Measurements from ENCODE around the gene FOXP4.

FOXP4 gene

GRCh38 chr6:41566961-41567360 is 20.8 kb downstream of the FOXP4 start:
- Mint-ChIP-seq H3K27me3 (no peaks in the 10 kb centered on the region), H3K4me3 (no peak overlapping the region), H3K27ac (ENCODE audit: low read depth) (no peak overlapping the region), H3K4me1 (peaks cover 12% of the 10 kb centered on the region), H3K9me3 (no peaks in the 10 kb centered on the region), H3K36me3 (ENCODE audit: insufficient read depth) (peaks cover 13% of the 10 kb centered on the region)
- no peak for ATAC-seq (replicated peaks; ENCODE audit: extremely low read depth, poor library complexity, severe bottlenecking)
- no peak for DNase-seq (ENCODE audit: low spot score in 2 of 2)

- Mint-ChIP-seq H3K27me3 (no peaks in the 10 kb centered on the region), H3K4me3 (no peak overlapping the region), H3K27ac (ENCODE audit: low read depth) (no peak overlapping the region), H3K4me1 (peaks cover 12% of the 10 kb centered on the region), H3K36me3 (ENCODE audit: insufficient read depth) (peaks cover 12% of the 10 kb centered on the region), H3K9me3 (no peaks in the 10 kb centered on the region)
- DNase-seq (ENCODE audit: low spot score in 2 of 2) (no peak), ATAC-seq (replicated peaks; ENCODE audit: extremely low read depth, poor library complexity, severe bottlenecking) (no peak)
Measured at GRCh38 chr6:41567684-41568083, 21.5 kb downstream of the FOXP4 start.

- no peak overlapping the region for H3K27ac Mint-ChIP-seq (ENCODE audit: low read depth)
- no peak for DNase-seq (ENCODE audit: low spot score in 2 of 2)
- no peaks in the 10 kb centered on the region for H3K27me3 Mint-ChIP-seq
- no peak overlapping the region for H3K4me3 Mint-ChIP-seq
- peaks cover 12% of the 10 kb centered on the region for H3K36me3 Mint-ChIP-seq (ENCODE audit: insufficient read depth)
- H3K4me1 Mint-ChIP-seq = peaks cover 17% of the 10 kb centered on the region
- ATAC-seq (replicated peaks; ENCODE audit: extremely low read depth, poor library complexity, severe bottlenecking) = no peak
- H3K9me3 Mint-ChIP-seq = no peaks in the 10 kb centered on the region
Measured at GRCh38 chr6:41568202-41568584, 22.0 kb downstream of the FOXP4 start.

- H3K4me3 Mint-ChIP-seq = no peak overlapping the region
- H3K36me3 Mint-ChIP-seq (ENCODE audit: insufficient read depth) = peaks cover 12% of the 10 kb centered on the region
- DNase-seq (ENCODE audit: low spot score in 2 of 2) (no peak), ATAC-seq (replicated peaks; ENCODE audit: extremely low read depth, poor library complexity, severe bottlenecking) (no peak)
- no peak overlapping the region for H3K27ac Mint-ChIP-seq (ENCODE audit: low read depth)
- no peaks in the 10 kb centered on the region for H3K9me3 Mint-ChIP-seq
- no peaks in the 10 kb centered on the region for H3K27me3 Mint-ChIP-seq
- H3K4me1 Mint-ChIP-seq = peaks cover 21% of the 10 kb centered on the region
Measured at GRCh38 chr6:41568585-41569384, 22.6 kb downstream of the FOXP4 start.

GRCh38 chr6:41570259-41570615 is 24.1 kb downstream of the FOXP4 start:
- DNase-seq (ENCODE audit: low spot score in 2 of 2) = no peak
- Mint-ChIP-seq H3K27ac (ENCODE audit: low read depth) (no peak overlapping the region), H3K9me3 (no peaks in the 10 kb centered on the region), H3K4me1 (peaks cover 21% of the 10 kb centered on the region), H3K36me3 (ENCODE audit: insufficient read depth) (peaks cover 12% of the 10 kb centered on the region), H3K4me3 (no peak overlapping the region), H3K27me3 (no peaks in the 10 kb centered on the region)
- no peak for ATAC-seq (replicated peaks; ENCODE audit: extremely low read depth, poor library complexity, severe bottlenecking)

DNA sequence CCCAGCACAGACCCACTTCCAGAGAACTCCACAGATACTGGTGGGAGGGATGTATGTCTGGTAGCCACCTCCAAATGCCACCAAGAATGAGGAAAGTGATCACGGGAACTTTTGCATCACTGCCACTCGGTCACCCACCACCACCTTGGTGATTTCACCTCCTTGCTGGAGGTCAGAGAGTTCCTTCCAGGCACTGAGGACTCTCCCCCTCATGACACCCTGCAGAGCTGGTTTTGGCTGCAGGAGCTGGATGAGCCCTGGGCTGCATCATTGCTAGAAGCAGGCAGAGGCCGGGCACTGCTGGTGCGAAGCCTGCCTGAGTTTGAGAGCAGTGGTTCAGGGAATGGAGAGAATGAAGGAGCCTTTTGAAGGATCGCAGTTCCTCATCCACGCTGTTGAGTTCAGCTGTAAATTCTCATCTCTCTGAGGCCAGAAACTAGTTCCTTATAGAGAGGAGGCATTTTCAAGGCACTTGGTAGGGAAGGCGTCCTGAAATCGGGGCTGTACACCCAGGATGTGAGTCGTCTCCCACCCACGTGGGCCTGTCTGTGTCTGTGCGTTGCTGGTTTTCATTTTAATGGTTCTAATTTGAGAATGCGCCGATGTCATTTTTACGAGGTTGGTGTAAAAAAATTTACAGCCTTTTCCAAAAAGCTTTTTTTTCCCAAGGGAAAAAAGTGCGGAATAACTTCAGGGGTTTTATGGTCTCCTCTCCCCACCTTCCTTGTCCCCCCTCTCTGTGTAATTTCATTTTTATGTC is 25.0 kb downstream of the FOXP4 start:
- no peaks in the 10 kb centered on the region for H3K27me3 Mint-ChIP-seq
- H3K4me1 Mint-ChIP-seq = peaks cover 18% of the 10 kb centered on the region
- H3K27ac Mint-ChIP-seq (ENCODE audit: low read depth) = peak overlapping the region; percentile 10
- no peak overlapping the region for H3K4me3 Mint-ChIP-seq
- ATAC-seq (replicated peaks; ENCODE audit: extremely low read depth, poor library complexity, severe bottlenecking) (no peak), DNase-seq (ENCODE audit: low spot score in 2 of 2) (no peak)
- peaks cover 10% of the 10 kb centered on the region for H3K36me3 Mint-ChIP-seq (ENCODE audit: insufficient read depth)
- no peaks in the 10 kb centered on the region for H3K9me3 Mint-ChIP-seq

DNA sequence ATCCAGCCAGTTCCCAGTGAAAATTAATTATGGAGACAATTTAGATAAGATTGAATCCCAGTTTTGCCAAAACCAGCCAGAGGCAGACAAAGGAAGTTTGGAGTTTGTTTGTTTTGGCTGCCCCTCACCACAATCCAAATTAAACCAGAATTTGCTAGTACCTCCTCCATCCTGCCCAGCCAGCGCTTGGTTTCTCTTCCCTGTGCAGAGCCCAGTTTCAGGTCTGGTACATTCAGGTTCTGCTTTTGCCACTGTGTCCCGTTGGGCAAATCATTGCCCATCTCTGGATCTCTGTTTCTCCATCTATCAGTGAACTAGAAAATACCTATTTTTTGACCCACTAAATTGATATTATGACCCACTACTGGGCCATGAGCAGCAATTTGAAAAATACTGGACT is 26.4 kb downstream of the FOXP4 start:
- peaks cover 5% of the 10 kb centered on the region for H3K36me3 Mint-ChIP-seq (ENCODE audit: insufficient read depth)
- H3K27me3 Mint-ChIP-seq = no peaks in the 10 kb centered on the region
- DNase-seq (ENCODE audit: low spot score in 2 of 2) = no peak
- no peak overlapping the region for H3K4me3 Mint-ChIP-seq
- no peak overlapping the region for H3K27ac Mint-ChIP-seq (ENCODE audit: low read depth)
- H3K9me3 Mint-ChIP-seq = no peaks in the 10 kb centered on the region
- ATAC-seq (replicated peaks; ENCODE audit: extremely low read depth, poor library complexity, severe bottlenecking) = no peak
- H3K4me1 Mint-ChIP-seq = peaks cover 21% of the 10 kb centered on the region

DNA sequence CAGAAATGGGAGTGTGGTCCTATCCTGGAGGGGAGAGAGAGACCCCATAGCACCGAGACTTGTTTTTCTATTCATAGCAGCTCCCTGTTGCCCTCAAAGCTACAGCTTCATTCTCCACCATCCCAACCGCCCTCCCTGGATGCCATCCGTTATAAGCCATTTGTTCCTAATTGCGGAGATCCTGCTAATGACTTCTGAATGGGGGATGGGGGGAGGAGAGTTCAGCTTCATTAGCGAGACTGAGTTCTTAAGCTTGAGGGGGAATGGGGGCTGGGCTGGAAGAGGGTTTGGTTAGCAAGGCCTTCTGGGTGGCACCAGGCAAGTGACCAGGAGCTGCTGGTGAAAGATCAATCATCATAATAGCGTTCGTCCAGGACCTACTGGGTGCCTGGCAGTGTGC is 27.1 kb downstream of the FOXP4 start:
- H3K4me3 Mint-ChIP-seq = no peak overlapping the region
- no peaks in the 10 kb centered on the region for H3K27me3 Mint-ChIP-seq
- DNase-seq (ENCODE audit: low spot score in 2 of 2) = no peak
- H3K9me3 Mint-ChIP-seq = no peaks in the 10 kb centered on the region
- peaks cover 7% of the 10 kb centered on the region for H3K36me3 Mint-ChIP-seq (ENCODE audit: insufficient read depth)
- peaks cover 28% of the 10 kb centered on the region for H3K4me1 Mint-ChIP-seq
- no peak overlapping the region for H3K27ac Mint-ChIP-seq (ENCODE audit: low read depth)
- no peak for ATAC-seq (replicated peaks; ENCODE audit: extremely low read depth, poor library complexity, severe bottlenecking)

DNA sequence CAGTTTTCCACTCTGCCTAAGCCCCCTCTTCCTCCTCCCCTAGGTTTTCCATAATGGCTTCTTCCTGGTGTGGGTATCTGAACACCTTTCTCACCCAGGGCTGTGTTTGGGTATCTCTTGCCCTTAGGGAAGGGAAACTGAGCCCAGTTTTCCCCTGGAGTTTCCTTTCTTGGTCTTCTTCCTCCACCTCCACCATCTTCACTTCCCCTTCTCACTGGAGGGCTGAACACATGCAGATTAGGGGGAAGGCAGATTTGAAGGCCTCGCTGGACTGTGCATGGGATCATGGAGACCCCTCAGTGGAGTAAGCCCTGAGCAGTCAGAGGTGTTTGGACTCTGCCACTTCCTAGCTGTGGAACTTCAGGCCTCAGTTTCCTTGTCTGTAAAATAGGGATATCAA is 27.8 kb downstream of the FOXP4 start:
- Mint-ChIP-seq H3K36me3 (ENCODE audit: insufficient read depth) (peaks cover 7% of the 10 kb centered on the region), H3K9me3 (no peaks in the 10 kb centered on the region), H3K27me3 (no peaks in the 10 kb centered on the region), H3K27ac (ENCODE audit: low read depth) (no peak overlapping the region), H3K4me3 (no peak overlapping the region), H3K4me1 (peaks cover 30% of the 10 kb centered on the region)
- no peak for DNase-seq (ENCODE audit: low spot score in 2 of 2)
- ATAC-seq (replicated peaks; ENCODE audit: extremely low read depth, poor library complexity, severe bottlenecking) = no peak

GRCh38 chr6:41575598-41575997 is 29.4 kb downstream of the FOXP4 start:
- Mint-ChIP-seq H3K27me3 (no peaks in the 10 kb centered on the region), H3K36me3 (ENCODE audit: insufficient read depth) (peaks cover 8% of the 10 kb centered on the region), H3K9me3 (no peaks in the 10 kb centered on the region), H3K4me1 (peaks cover 25% of the 10 kb centered on the region), H3K27ac (ENCODE audit: low read depth) (no peak overlapping the region), H3K4me3 (no peak overlapping the region)
- ATAC-seq (replicated peaks; ENCODE audit: extremely low read depth, poor library complexity, severe bottlenecking) = no peak
- no peak for DNase-seq (ENCODE audit: low spot score in 2 of 2)

DNA sequence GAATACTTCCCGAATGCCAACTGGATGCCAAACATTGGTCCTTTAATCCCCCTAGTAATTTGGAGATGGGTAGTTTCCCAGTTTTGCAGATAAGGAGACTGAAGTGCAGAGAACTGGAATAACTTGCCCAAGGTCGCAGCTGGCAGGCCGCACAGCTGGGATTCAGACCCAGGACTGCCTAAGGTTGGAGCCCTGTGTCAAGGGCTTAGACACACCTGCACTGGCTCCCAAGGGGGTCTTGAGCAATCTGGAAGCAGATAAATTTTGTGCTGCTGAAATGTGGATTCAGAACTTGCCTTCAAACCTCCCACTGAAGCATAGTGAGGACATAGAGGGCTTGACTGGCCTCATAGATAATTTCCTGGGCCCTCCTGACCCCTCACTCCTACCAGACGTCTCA is 30.5 kb downstream of the FOXP4 start:
- Mint-ChIP-seq H3K27me3 (no peaks in the 10 kb centered on the region), H3K36me3 (ENCODE audit: insufficient read depth) (peaks cover 5% of the 10 kb centered on the region), H3K27ac (ENCODE audit: low read depth) (peak overlapping the region; percentile 10), H3K4me3 (no peak overlapping the region), H3K4me1 (peaks cover 25% of the 10 kb centered on the region), H3K9me3 (no peaks in the 10 kb centered on the region)
- ATAC-seq (replicated peaks; ENCODE audit: extremely low read depth, poor library complexity, severe bottlenecking) (no peak), DNase-seq (ENCODE audit: low spot score in 2 of 2) (no peak)

GRCh38 chr6:41577356-41578216 is 31.4 kb downstream of the FOXP4 start:
- H3K4me3 Mint-ChIP-seq = no peak overlapping the region
- no peaks in the 10 kb centered on the region for H3K9me3 Mint-ChIP-seq
- peaks cover 5% of the 10 kb centered on the region for H3K36me3 Mint-ChIP-seq (ENCODE audit: insufficient read depth)
- ATAC-seq (replicated peaks; ENCODE audit: extremely low read depth, poor library complexity, severe bottlenecking) = no peak
- no peak for DNase-seq (ENCODE audit: low spot score in 2 of 2)
- peak overlapping the region; percentile 10 for H3K27ac Mint-ChIP-seq (ENCODE audit: low read depth)
- peaks cover 25% of the 10 kb centered on the region for H3K4me1 Mint-ChIP-seq
- no peaks in the 10 kb centered on the region for H3K27me3 Mint-ChIP-seq
